ENCODE results near the gene COBL.

GRCh38 chr7:51140199-51141164, 176.1 kb downstream of the COBL start:
- TF ChIP-seq FOXK2 (IDR thresholded peaks at IDR 0.05) (no peak), SP1 (IDR thresholded peaks at IDR 0.05) (no peak), CTBP1 (IDR thresholded peaks at IDR 0.05; ENCODE audit: borderline replicate concordance) (no peak), ELF4 (IDR thresholded peaks at IDR 0.05) (no peak), ZNF384 (IDR thresholded peaks at IDR 0.05) (no peak)
